Glutamatergic neuron (in vitro differentiated cells): ENCODE results near the gene C22orf42. TPM values are rescaled to one million over a fixed set of nuclear protein-coding genes. Genes with fewer than 3 reads are reported as not detected.

Experiments used
- DNase-seq: peaks from one replicate; pipeline ENCODE4 v3.0.0; 2022
- H3K27ac Mint-ChIP-seq: one replicate; pipeline ENCODE4 v1.8.0; 2020; ENCODE audit warnings: mild to moderate bottlenecking, mixed read lengths, inconsistent platforms; ENCODE audit not compliant: unreplicated experiment
- H3K27me3 Mint-ChIP-seq: one replicate; pipeline ENCODE4 v1.8.0; 2020; ENCODE audit warnings: mild to moderate bottlenecking, moderate library complexity, mixed read lengths, inconsistent platforms; ENCODE audit not compliant: unreplicated experiment
- H3K36me3 Mint-ChIP-seq: one replicate; pipeline ENCODE4 v1.8.0; 2020; ENCODE audit warnings: mild to moderate bottlenecking, mixed read lengths, inconsistent platforms; ENCODE audit not compliant: unreplicated experiment
- H3K4me1 Mint-ChIP-seq: one replicate; pipeline ENCODE4 v1.8.0; 2020; ENCODE audit warnings: mild to moderate bottlenecking, low read depth, mixed read lengths, inconsistent platforms; ENCODE audit not compliant: unreplicated experiment
- H3K4me3 Mint-ChIP-seq: one replicate; pipeline ENCODE4 v1.8.0; 2020; ENCODE audit warnings: mild to moderate bottlenecking, mixed read lengths, inconsistent platforms; ENCODE audit not compliant: unreplicated experiment
- H3K9me3 Mint-ChIP-seq: one replicate; pipeline ENCODE4 v1.8.0; 2020; ENCODE audit warnings: mild to moderate bottlenecking, moderate library complexity, mixed read lengths, inconsistent platforms; ENCODE audit not compliant: unreplicated experiment
- CTCF ChIP-seq: fragments of 200-600 bp; sonication (generic); IDR thresholded peaks from one replicate; pipeline ENCODE4 v1.5.0; 2021; ENCODE audit not compliant: partially characterized antibody, unreplicated experiment
- total RNA-seq: library from RNA; stranded (reverse); fragmentation: NEBNext Ultra II Directional; extraction: Animal tissue kit (Norgen Biotek cat#: 25700); gene quantifications from one replicate; pipeline ENCODE4 v1.2.1, GENCODE V29; 2021; ENCODE audit not compliant: unreplicated experiment

C22orf42 gene
- total RNA-seq, 1 donor from 2014 or later, result not detected

GRCh38 chr22:32123657-32124056 lies 35.4 kb downstream of the C22orf42 start:
- no peak for DNase-seq

DNA sequence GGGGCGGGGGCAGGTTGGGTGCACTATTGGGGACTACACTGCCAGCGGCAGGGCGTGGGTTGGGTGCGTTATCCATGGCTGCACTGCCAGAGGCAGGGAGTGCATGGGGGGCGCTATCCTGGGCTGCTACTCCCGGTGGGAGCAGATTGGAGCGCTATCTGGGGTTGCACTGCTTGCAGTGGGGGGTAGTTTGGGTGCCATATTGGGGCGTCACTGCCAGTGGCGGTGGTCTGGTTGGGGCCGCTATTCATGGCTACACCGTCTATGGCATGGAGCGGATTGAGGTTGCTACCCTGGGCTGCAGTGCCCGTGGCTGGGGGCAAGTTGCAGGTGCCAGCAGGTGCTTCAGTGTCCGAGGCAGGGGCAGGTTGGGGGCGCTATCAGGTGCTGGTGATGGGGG lies 36.2 kb downstream of the C22orf42 start:
- DNase-seq, result no peak
- Mint-ChIP-seq H3K27me3 (peaks cover 10% of the 10 kb centered on the region), H3K4me3 (no peak overlapping the region), H3K36me3 (peaks cover 4% of the 10 kb centered on the region), H3K27ac (no peak overlapping the region), H3K9me3 (no peaks in the 10 kb centered on the region), H3K4me1 (no peaks in the 10 kb centered on the region)
- TF ChIP-seq CTCF, result no peak

More at GRCh38 chr22:32123657-32124056, 35.4 kb downstream of the C22orf42 start:
- Mint-ChIP-seq H3K4me3 (no peak overlapping the region), H3K27ac (no peak overlapping the region), H3K4me1 (no peaks in the 10 kb centered on the region), H3K36me3 (peaks cover 4% of the 10 kb centered on the region), H3K9me3 (no peaks in the 10 kb centered on the region), H3K27me3 (peaks cover 12% of the 10 kb centered on the region)
- TF ChIP-seq CTCF, result no peak

- Mint-ChIP-seq H3K9me3 (no peaks in the 10 kb centered on the region), H3K27ac (no peak overlapping the region), H3K27me3 (peaks cover 10% of the 10 kb centered on the region), H3K4me1 (no peaks in the 10 kb centered on the region), H3K4me3 (no peak overlapping the region), H3K36me3 (peaks cover 4% of the 10 kb centered on the region)
- DNase-seq, result no peak
- no peak for TF ChIP-seq CTCF
Measured at GRCh38 chr22:32120603-32121002, 38.5 kb downstream of the C22orf42 start.

GRCh38 chr22:32119568-32120235 lies 39.4 kb downstream of the C22orf42 start:
- no peak for TF ChIP-seq CTCF
- no peaks in the 10 kb centered on the region for H3K4me1 Mint-ChIP-seq
- H3K9me3 Mint-ChIP-seq, result no peaks in the 10 kb centered on the region
- H3K4me3 Mint-ChIP-seq, result no peak overlapping the region
- DNase-seq, result no peak
- H3K27ac Mint-ChIP-seq, result no peak overlapping the region
- H3K27me3 Mint-ChIP-seq, result peaks cover 10% of the 10 kb centered on the region
- H3K36me3 Mint-ChIP-seq, result peaks cover 4% of the 10 kb centered on the region

DNA sequence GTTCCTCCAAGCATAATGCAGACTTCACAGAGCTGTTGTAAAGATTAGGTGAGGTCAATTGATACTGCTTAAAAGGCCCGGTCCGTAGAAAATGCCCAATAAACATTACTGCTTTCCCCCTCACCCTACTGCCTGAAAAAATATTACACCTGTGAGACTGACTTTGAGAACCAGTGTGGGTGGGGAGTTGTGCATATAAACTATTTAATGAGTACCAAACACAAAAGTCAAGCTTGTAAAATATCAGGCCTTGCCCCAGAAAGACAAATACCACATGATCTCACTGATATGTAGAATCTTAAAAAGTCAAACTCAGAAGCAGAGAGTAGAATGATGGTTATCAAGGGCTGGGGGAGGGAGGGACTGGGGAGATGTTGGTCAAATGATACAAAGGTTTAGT lies 46.7 kb downstream of the C22orf42 start:
- Mint-ChIP-seq H3K4me3 (no peak overlapping the region), H3K27ac (no peak overlapping the region), H3K27me3 (peaks cover 4% of the 10 kb centered on the region), H3K9me3 (no peaks in the 10 kb centered on the region), H3K36me3 (no peaks in the 10 kb centered on the region), H3K4me1 (no peaks in the 10 kb centered on the region)
- no peak for DNase-seq
- no peak for TF ChIP-seq CTCF
